A673 (cell line): ENCODE results near the gene BFSP2. TPM values are rescaled to one million over a fixed set of nuclear protein-coding genes. Genes with fewer than 3 reads are reported as not detected.
"Not testable (repeated sequence)": the region's sequence is repeated elsewhere in the genome, so short reads cannot be mapped to it uniquely, and the experiment has no call there.

Experiments
- BruUV-seq: library from RNA; stranded (reverse); fragments of 400-500 nt; replicated peaks from 2 replicates; lab custom pipeline; 2021; lab: Mats Ljungman, UMichigan
- CTCF ChIA-PET: fragments of 300-600 bp; sonication (Branson Sonifier 250); formaldehyde crosslinking; loops from one replicate; lab custom pipeline; 2022; ENCODE audit warnings: antibody characterized with exemption; lab: Charles Lee
- POLR2A ChIA-PET: fragments of 300-600 bp; sonication (Branson Sonifier 250); formaldehyde crosslinking; loops from one replicate; lab custom pipeline; 2022; ENCODE audit warnings: antibody characterized with exemption; ENCODE audit not compliant: low non-redundant PET; lab: Charles Lee
- DNase-seq: peaks from one replicate; pipeline ENCODE4 v3.0.0-alpha.2; 2015; ENCODE audit warnings: low spot score
- H3K27ac ChIP-seq: fragments of 200-600 bp; sonication (generic); 2 replicates; pipeline ENCODE4 v1.5.1; 2016; ENCODE audit warnings: mixed run types, low read depth, mild to moderate bottlenecking, mixed read lengths, antibody characterized with exemption, low read length; ENCODE audit not compliant: poor library complexity, severe bottlenecking
- H3K27me3 ChIP-seq: fragments of 200-600 bp; sonication (generic); replicated peaks from 2 replicates; pipeline ENCODE4 v1.6.1; 2017; ENCODE audit warnings: mixed run types, low read depth, mild to moderate bottlenecking, mixed read lengths, antibody characterized with exemption, low read length; ENCODE audit not compliant: insufficient read depth, poor library complexity
- H3K36me3 ChIP-seq: fragments of 200-600 bp; sonication (generic); 2 replicates; pipeline ENCODE4 v1.6.1; 2016; ENCODE audit warnings: mixed run types, mild to moderate bottlenecking, mixed read lengths, antibody characterized with exemption, low read length; ENCODE audit not compliant: insufficient read depth, poor library complexity, severe bottlenecking
- H3K4me1 ChIP-seq: fragments of 200-600 bp; sonication (generic); 2 replicates; pipeline ENCODE4 v1.6.1; 2017; ENCODE audit warnings: mixed run types, mild to moderate bottlenecking, mixed read lengths, antibody characterized with exemption, low read length; ENCODE audit not compliant: insufficient read depth, poor library complexity, severe bottlenecking
- H3K4me3 ChIP-seq: fragments of 200-600 bp; sonication (generic); 2 replicates; pipeline ENCODE4 v1.5.1; 2016; ENCODE audit warnings: low read depth, mixed run types, mild to moderate bottlenecking, mixed read lengths, low read length; ENCODE audit not compliant: poor library complexity, severe bottlenecking
- H3K9me3 ChIP-seq: fragments of 200-600 bp; sonication (generic); 2 replicates; pipeline ENCODE4 v1.6.1; 2016; ENCODE audit warnings: mixed run types, low read depth, mild to moderate bottlenecking, mixed read lengths, antibody characterized with exemption, low read length; ENCODE audit not compliant: poor library complexity, severe bottlenecking
- EZH2 ChIP-seq: fragments of 200-600 bp; sonication (generic); IDR thresholded peaks from 2 replicates; pipeline ENCODE4 v1.6.1; 2017; ENCODE audit warnings: borderline replicate concordance, low read depth, mild to moderate bottlenecking, mixed read lengths, antibody characterized with exemption, low read length; ENCODE audit not compliant: poor library complexity, severe bottlenecking
- intact Hi-C: fragments of 100-400 bp; cut with micrococcal nuclease; formaldehyde crosslinking; loops from one replicate; pipeline ENCODE4 v1.10.0; 2022; ENCODE audit not compliant: unreplicated experiment
- total RNA-seq: library from RNA; stranded (reverse); gene quantifications from 2 replicates; pipeline ENCODE4 v1.2.3, GENCODE V29; 2021
- TF ChIP-seq, protein P1 (sequence below): fragments of 300-800, 200-600 bp; sonication (generic); conservative IDR thresholded peaks from 2 replicates; pipeline ENCODE4 v1.5.1; 2017; ENCODE audit warnings: low read depth, mild to moderate bottlenecking, antibody characterized with exemption, low read length, moderate library complexity, mixed read lengths

BFSP2 gene
- total RNA-seq, 1 experiment from 2014 or later: not detected

DNA sequence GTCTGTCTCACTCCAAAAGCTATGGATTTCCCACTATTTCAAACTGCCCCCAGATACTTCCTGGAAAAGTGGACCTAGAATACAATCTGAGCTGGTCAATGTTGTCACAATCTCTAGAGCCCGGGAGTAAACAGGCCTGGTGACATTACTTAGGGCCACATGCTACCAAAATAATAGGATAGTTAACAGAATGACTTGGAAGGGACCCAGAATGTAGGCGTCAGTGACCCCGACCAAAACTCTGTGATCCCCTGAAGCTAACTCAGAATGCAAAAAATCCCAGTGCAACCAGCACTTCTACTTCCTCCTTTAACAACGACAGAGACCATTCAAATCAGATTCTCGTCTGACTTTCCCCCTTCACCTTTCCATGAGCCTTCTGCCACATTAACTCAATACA, 122.1 kb downstream of the BFSP2 start:
- Histone ChIP-seq H3K9me3 (no peaks in the 10 kb centered on the region), H3K4me3 (no peak overlapping the region), H3K27ac (no peak overlapping the region), H3K4me1 (no peaks in the 10 kb centered on the region), H3K36me3 (no peaks in the 10 kb centered on the region), H3K27me3 (no peaks in the 10 kb centered on the region)
- ChIA-PET CTCF (no interaction called here), POLR2A (no interaction called here)
- no peak for TF ChIP-seq EZH2
- TF ChIP-seq, protein P1, sequence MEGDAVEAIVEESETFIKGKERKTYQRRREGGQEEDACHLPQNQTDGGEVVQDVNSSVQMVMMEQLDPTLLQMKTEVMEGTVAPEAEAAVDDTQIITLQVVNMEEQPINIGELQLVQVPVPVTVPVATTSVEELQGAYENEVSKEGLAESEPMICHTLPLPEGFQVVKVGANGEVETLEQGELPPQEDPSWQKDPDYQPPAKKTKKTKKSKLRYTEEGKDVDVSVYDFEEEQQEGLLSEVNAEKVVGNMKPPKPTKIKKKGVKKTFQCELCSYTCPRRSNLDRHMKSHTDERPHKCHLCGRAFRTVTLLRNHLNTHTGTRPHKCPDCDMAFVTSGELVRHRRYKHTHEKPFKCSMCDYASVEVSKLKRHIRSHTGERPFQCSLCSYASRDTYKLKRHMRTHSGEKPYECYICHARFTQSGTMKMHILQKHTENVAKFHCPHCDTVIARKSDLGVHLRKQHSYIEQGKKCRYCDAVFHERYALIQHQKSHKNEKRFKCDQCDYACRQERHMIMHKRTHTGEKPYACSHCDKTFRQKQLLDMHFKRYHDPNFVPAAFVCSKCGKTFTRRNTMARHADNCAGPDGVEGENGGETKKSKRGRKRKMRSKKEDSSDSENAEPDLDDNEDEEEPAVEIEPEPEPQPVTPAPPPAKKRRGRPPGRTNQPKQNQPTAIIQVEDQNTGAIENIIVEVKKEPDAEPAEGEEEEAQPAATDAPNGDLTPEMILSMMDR: no peak
- intact Hi-C loops: no loop called here
- no peak for DNase-seq
- BruUV-seq: no TSS peak

DNA sequence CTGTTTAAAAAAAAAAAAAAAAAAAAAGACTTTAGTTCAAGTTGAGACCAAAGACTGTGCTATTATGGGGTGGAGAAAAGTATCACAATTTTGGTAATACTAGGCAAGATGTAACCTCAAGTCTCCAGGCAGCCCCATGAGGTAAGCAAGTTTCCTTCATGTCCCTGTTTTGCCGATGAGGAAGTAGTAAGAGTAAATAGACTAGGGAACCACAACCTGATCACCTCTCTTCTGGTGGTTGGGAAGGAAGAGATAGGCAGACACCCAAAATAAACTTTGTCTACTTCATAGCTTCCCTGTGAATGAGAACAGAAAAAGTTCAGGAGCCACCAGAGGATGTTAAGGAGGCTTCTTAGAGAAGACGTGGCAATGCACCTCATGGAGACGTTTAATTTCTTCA, 123.9 kb downstream of the BFSP2 start:
- BruUV-seq, DNase-seq, H3K36me3 ChIP-seq, H3K27ac ChIP-seq, POLR2A ChIA-PET, H3K4me3 ChIP-seq, H3K27me3 ChIP-seq, CTCF ChIA-PET, intact Hi-C loops, H3K4me1 ChIP-seq, H3K9me3 ChIP-seq: not testable (repeated sequence)

Other genes with a start within 250 kb of the BFSP2 start
- gene CDV3, start 173.6 kb downstream of the BFSP2 start, total RNA-seq: 146 and 161 TPM in 2 replicates